GM23338 (cell line): ENCODE measurements around the gene ANAPC2. TPM values are rescaled to one million over a fixed set of nuclear protein-coding genes. Genes with fewer than 3 reads are reported as not detected.

Experiments
- ATAC-seq: fragments of 200-7000 bp; cut with Tn5 transposase; 3 replicates; pipeline ENCODE4 v1.9.1; 2020
- DNase-seq: peaks from one replicate; pipeline ENCODE4 v3.0.0-alpha.2; 2015; ENCODE audit warnings: low spot score
- H2AFZ ChIP-seq: fragments of 200-600 bp; sonication (generic); 2 replicates; pipeline ENCODE4 v1.8.0; 2016; ENCODE audit warnings: antibody characterized with exemption, mild to moderate bottlenecking, moderate library complexity
- H3F3A ChIP-seq: fragments of 200-600 bp; sonication (generic); replicated peaks from 2 replicates; pipeline ENCODE4 v1.8.0; 2017; ENCODE audit warnings: antibody characterized with exemption, mixed run types, low read depth
- H3K27ac ChIP-seq: fragments of 200-600 bp; sonication (generic); 2 replicates; pipeline ENCODE4 v1.6.1; 2016; ENCODE audit warnings: low read depth
- H3K27me3 ChIP-seq: fragments of 200-600 bp; sonication (generic); 2 replicates; pipeline ENCODE4 v1.8.0; 2016; ENCODE audit warnings: mild to moderate bottlenecking, mixed run types, moderate library complexity; ENCODE audit not compliant: insufficient read depth
- H3K36me3 ChIP-seq: fragments of 200-600 bp; sonication (generic); 2 replicates; pipeline ENCODE4 v1.8.0; 2016; ENCODE audit warnings: mild to moderate bottlenecking; ENCODE audit not compliant: insufficient read depth
- H3K4me1 ChIP-seq: fragments of 200-600 bp; sonication (generic); 2 replicates; pipeline ENCODE4 v1.8.0; 2016; ENCODE audit warnings: mild to moderate bottlenecking, moderate library complexity; ENCODE audit not compliant: insufficient read depth
- H3K4me2 ChIP-seq: fragments of 200-600 bp; sonication (generic); 2 replicates; pipeline ENCODE4 v1.7.1; 2017; ENCODE audit warnings: mixed run types
- H3K4me3 ChIP-seq: fragments of 200-600 bp; sonication (generic); 2 replicates; pipeline ENCODE4 v1.6.1; 2016; ENCODE audit warnings: mixed run types
- H3K79me2 ChIP-seq: fragments of 200-600 bp; sonication (generic); replicated peaks from 2 replicates; pipeline ENCODE4 v1.8.0; 2017; ENCODE audit warnings: mild to moderate bottlenecking; ENCODE audit not compliant: insufficient read depth
- H3K9me2 ChIP-seq: fragments of 200-600 bp; sonication (generic); 2 replicates; pipeline ENCODE4 v1.8.0; 2017; ENCODE audit not compliant: insufficient read depth
- H4K20me1 ChIP-seq: fragments of 200-600 bp; sonication (generic); replicated peaks from 2 replicates; pipeline ENCODE4 v1.8.0; 2017; ENCODE audit warnings: mild to moderate bottlenecking; ENCODE audit not compliant: insufficient read depth
- H3K27ac Mint-ChIP-seq: 2 replicates; pipeline ENCODE4 v1.8.0; 2020; ENCODE audit warnings: inconsistent platforms, mild to moderate bottlenecking, moderate library complexity, mixed read lengths
- H3K27me3 Mint-ChIP-seq: 3 replicates; pipeline ENCODE4 v1.8.0; 2022; ENCODE audit warnings: low read depth, mild to moderate bottlenecking, moderate library complexity, mixed read lengths, inconsistent platforms; ENCODE audit not compliant: insufficient read depth, poor library complexity
- H3K36me3 Mint-ChIP-seq: 3 replicates; pipeline ENCODE4 v1.8.0; 2021; ENCODE audit warnings: low read depth, mild to moderate bottlenecking, inconsistent platforms, moderate library complexity, mixed read lengths
- H3K4me1 Mint-ChIP-seq: 3 replicates; pipeline ENCODE4 v1.8.0; 2020; ENCODE audit warnings: mild to moderate bottlenecking, inconsistent platforms, mixed read lengths
- H3K4me3 Mint-ChIP-seq: 3 replicates; pipeline ENCODE4 v1.8.0; 2021; ENCODE audit warnings: moderate library complexity, mild to moderate bottlenecking, inconsistent platforms, mixed read lengths
- H3K9me3 Mint-ChIP-seq: 3 replicates; pipeline ENCODE4 v1.8.0; 2020; ENCODE audit warnings: moderate library complexity, mild to moderate bottlenecking, inconsistent platforms, mixed read lengths
- EZH2 ChIP-seq: fragments of 200-600 bp; sonication (generic); IDR thresholded peaks from one replicate; pipeline ENCODE4 v1.8.0; 2017; ENCODE audit warnings: antibody characterized with exemption, mild to moderate bottlenecking, low read depth; ENCODE audit not compliant: unreplicated experiment
- JUNB ChIP-seq: IDR thresholded peaks from one replicate; pipeline ENCODE4 v1.6.1; 2016; ENCODE audit warnings: antibody characterized with exemption; ENCODE audit not compliant: unreplicated experiment
- POLR2AphosphoS5 ChIP-seq: IDR thresholded peaks from 2 replicates; pipeline ENCODE4 v1.6.1; 2016; ENCODE audit warnings: antibody characterized with exemption, low read depth
- STAT1 ChIP-seq: IDR thresholded peaks from one replicate; pipeline ENCODE4 v1.6.1; 2016; ENCODE audit warnings: antibody characterized with exemption; ENCODE audit not compliant: unreplicated experiment
- polyA plus RNA-seq: library from polyadenylated mRNA; unstranded; fragments of >200 nt; fragmentation: Nextera tagmentation; extraction: Ambion mirVana; gene quantifications from 2 replicates; pipeline ENCODE4 v1.2.1, GENCODE V29; 2016
- total RNA-seq: library from RNA; depleted of rRNA; stranded (reverse); fragments of >200 nt; shearing (Covaris generic); gene quantifications from 2 replicates; pipeline ENCODE4 v1.2.3, GENCODE V29; 2014
- TF ChIP-seq, protein P1 (sequence below): fragments of 250-450 bp; sonication (Bioruptor Pico); IDR thresholded peaks from 2 replicates; pipeline ENCODE4 v1.5.0; 2020; ENCODE audit warnings: mild to moderate bottlenecking, moderate library complexity
- TF ChIP-seq, protein P2 (sequence below): IDR thresholded peaks from 2 replicates; pipeline ENCODE4 v1.6.1; 2016; ENCODE audit warnings: antibody characterized with exemption

The ANAPC2 gene
- total and polyA plus RNA-seq, 2 experiments from 2014 or later = 16.4 to 42.9 TPM

DNA sequence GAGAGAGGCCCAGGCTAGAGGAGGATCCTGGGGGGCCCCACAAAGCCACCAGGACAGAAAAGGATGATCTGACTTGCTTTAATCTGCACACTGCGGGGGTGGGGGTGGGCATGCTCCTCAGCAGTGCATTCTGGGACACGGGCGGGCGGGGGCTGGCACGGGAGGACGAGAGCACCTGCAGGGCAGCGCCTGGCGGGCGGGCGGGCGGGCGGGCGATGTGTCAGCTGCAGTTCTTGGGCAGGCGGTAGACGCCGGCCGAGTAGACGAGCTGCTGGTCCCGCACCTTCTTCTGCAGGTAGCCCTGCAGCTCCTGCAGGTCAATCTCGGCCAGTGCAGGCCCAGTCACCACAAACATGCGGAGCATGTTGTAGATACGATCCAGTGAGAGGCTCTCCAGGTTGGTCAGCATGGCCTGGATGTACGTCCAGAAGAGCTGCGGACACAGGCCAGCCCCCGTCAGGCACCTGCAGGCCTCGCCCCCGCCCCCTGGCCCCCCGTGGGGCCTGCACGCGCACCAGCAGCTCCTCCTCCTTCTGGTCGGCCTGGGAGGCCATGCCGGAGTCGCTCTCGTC is 13.6 kb downstream of the ANAPC2 start (continued):
- TF ChIP-seq, protein P1, sequence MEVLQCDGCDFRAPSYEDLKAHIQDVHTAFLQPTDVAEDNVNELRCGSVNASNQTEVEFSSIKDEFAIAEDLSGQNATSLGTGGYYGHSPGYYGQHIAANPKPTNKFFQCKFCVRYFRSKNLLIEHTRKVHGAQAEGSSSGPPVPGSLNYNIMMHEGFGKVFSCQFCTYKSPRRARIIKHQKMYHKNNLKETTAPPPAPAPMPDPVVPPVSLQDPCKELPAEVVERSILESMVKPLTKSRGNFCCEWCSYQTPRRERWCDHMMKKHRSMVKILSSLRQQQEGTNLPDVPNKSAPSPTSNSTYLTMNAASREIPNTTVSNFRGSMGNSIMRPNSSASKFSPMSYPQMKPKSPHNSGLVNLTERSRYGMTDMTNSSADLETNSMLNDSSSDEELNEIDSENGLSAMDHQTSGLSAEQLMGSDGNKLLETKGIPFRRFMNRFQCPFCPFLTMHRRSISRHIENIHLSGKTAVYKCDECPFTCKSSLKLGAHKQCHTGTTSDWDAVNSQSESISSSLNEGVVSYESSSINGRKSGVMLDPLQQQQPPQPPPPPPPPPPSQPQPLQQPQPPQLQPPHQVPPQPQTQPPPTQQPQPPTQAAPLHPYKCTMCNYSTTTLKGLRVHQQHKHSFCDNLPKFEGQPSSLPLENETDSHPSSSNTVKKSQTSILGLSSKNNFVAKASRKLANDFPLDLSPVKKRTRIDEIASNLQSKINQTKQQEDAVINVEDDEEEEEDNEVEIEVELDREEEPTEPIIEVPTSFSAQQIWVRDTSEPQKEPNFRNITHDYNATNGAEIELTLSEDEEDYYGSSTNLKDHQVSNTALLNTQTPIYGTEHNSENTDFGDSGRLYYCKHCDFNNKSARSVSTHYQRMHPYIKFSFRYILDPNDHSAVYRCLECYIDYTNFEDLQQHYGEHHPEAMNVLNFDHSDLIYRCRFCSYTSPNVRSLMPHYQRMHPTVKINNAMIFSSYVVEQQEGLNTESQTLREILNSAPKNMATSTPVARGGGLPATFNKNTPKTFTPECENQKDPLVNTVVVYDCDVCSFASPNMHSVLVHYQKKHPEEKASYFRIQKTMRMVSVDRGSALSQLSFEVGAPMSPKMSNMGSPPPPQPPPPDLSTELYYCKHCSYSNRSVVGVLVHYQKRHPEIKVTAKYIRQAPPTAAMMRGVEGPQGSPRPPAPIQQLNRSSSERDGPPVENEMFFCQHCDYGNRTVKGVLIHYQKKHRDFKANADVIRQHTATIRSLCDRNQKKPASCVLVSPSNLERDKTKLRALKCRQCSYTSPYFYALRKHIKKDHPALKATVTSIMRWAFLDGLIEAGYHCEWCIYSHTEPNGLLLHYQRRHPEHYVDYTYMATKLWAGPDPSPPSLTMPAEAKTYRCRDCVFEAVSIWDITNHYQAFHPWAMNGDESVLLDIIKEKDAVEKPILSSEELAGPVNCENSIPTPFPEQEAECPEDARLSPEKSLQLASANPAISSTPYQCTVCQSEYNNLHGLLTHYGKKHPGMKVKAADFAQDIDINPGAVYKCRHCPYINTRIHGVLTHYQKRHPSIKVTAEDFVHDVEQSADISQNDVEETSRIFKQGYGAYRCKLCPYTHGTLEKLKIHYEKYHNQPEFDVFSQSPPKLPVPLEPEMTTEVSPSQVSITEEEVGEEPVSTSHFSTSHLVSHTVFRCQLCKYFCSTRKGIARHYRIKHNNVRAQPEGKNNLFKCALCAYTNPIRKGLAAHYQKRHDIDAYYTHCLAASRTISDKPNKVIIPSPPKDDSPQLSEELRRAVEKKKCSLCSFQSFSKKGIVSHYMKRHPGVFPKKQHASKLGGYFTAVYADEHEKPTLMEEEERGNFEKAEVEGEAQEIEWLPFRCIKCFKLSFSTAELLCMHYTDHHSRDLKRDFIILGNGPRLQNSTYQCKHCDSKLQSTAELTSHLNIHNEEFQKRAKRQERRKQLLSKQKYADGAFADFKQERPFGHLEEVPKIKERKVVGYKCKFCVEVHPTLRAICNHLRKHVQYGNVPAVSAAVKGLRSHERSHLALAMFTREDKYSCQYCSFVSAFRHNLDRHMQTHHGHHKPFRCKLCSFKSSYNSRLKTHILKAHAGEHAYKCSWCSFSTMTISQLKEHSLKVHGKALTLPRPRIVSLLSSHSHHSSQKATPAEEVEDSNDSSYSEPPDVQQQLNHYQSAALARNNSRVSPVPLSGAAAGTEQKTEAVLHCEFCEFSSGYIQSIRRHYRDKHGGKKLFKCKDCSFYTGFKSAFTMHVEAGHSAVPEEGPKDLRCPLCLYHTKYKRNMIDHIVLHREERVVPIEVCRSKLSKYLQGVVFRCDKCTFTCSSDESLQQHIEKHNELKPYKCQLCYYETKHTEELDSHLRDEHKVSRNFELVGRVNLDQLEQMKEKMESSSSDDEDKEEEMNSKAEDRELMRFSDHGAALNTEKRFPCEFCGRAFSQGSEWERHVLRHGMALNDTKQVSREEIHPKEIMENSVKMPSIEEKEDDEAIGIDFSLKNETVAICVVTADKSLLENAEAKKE (CRISPR knock-in tag) = no peak
- no peak for TF ChIP-seq JUNB

DNA sequence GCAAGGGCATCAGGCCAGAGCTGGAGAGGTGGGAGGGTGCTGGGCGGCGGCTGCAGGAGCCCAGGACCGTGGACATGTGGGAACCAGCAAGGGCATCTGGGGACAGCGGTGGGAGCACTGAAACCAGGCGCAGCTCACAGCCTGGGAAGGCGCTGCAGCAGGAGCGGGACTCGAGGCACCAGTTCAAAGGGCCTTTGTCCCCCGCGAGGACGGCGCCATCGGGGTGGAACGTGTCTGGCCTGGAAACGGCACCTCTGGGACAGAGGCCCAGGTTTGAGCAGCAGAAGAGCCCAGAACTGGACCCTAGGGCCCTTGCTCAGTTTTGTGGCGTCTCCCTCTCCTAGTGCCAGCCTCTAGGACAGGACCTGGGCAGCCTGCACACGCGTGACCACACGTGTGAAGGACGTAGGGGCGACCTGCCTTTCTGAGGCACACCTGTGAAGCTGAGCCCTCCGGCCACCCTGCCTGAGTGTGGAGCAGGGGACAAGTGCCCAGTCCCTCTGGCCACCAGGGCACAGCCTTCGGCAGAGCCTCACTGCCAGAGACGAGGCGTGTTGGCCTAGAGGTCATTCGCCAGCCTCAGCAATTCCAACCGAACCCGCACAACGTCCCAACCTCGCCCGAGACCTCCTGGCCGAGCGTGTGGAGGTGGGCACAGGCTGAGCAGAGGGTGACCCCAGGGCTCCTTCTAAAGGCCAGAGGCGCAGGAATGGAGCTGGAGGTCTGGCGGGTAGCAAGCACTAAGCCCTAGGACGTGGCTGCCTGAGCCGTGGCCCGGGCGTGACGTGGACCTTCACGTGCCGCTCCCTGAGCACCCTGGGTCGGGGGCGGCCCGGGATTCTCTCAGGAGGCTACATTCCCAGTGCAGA is 14.3 kb downstream of the ANAPC2 start:
- no peaks in the 10 kb centered on the region for H3K4me1 ChIP-seq
- peaks cover 7% of the 10 kb centered on the region; the same call in 1 of the 2 replicates for H3F3A ChIP-seq
- no peak overlapping the region for H3K4me2 ChIP-seq
- Mint-ChIP-seq H3K9me3 (no peaks in the 10 kb centered on the region), H3K36me3 (peaks cover 4% of the 10 kb centered on the region; the same call in 1 of the 3 replicates), H3K4me3 (no peak overlapping the region), H3K27me3 (peaks cover 24% of the 10 kb centered on the region), H3K27ac (no peak overlapping the region), H3K4me1 (peaks cover 5% of the 10 kb centered on the region)
- no peaks in the 10 kb centered on the region for H3K79me2 ChIP-seq
- H3K9me2 ChIP-seq = no peaks in the 10 kb centered on the region
- ATAC-seq (no peak), DNase-seq (no peak)
- no peak overlapping the region for H3K27ac ChIP-seq
- no peaks in the 10 kb centered on the region for H3K36me3 ChIP-seq
- H2AFZ ChIP-seq = no peak overlapping the region
- H4K20me1 ChIP-seq = no peaks in the 10 kb centered on the region
- peaks cover 26% of the 10 kb centered on the region for H3K27me3 ChIP-seq
- H3K4me3 ChIP-seq = no peak overlapping the region
- TF ChIP-seq STAT1 (no peak), JUNB (no peak), POLR2AphosphoS5 (no peak), EZH2 (no peak)
- TF ChIP-seq, protein P2, sequence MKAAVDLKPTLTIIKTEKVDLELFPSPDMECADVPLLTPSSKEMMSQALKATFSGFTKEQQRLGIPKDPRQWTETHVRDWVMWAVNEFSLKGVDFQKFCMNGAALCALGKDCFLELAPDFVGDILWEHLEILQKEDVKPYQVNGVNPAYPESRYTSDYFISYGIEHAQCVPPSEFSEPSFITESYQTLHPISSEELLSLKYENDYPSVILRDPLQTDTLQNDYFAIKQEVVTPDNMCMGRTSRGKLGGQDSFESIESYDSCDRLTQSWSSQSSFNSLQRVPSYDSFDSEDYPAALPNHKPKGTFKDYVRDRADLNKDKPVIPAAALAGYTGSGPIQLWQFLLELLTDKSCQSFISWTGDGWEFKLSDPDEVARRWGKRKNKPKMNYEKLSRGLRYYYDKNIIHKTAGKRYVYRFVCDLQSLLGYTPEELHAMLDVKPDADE = no peak
- TF ChIP-seq, protein P1 (CRISPR knock-in tag) = no peak
